Hepatocyte (in vitro differentiated cells): Measurements from ENCODE around the gene SPON1.
"Not testable (repeated sequence)": the region's sequence is repeated elsewhere in the genome, so short reads cannot be mapped to it uniquely, and the experiment has no call there.

Experiments used
- EZH2 ChIP-seq: fragments of 200-600 bp; sonication (generic); IDR thresholded peaks from 2 replicates; pipeline ENCODE4 v1.6.1; 2016; ENCODE audit warnings: antibody characterized with exemption, mild to moderate bottlenecking, borderline replicate concordance
- TF ChIP-seq, protein P1 (sequence below): fragments of 200-600 bp; sonication (generic); IDR thresholded peaks from 2 replicates; pipeline ENCODE4 v1.5.1; 2016; ENCODE audit warnings: antibody characterized with exemption, mild to moderate bottlenecking; ENCODE audit not compliant: poor library complexity

- TF ChIP-seq, protein P1, sequence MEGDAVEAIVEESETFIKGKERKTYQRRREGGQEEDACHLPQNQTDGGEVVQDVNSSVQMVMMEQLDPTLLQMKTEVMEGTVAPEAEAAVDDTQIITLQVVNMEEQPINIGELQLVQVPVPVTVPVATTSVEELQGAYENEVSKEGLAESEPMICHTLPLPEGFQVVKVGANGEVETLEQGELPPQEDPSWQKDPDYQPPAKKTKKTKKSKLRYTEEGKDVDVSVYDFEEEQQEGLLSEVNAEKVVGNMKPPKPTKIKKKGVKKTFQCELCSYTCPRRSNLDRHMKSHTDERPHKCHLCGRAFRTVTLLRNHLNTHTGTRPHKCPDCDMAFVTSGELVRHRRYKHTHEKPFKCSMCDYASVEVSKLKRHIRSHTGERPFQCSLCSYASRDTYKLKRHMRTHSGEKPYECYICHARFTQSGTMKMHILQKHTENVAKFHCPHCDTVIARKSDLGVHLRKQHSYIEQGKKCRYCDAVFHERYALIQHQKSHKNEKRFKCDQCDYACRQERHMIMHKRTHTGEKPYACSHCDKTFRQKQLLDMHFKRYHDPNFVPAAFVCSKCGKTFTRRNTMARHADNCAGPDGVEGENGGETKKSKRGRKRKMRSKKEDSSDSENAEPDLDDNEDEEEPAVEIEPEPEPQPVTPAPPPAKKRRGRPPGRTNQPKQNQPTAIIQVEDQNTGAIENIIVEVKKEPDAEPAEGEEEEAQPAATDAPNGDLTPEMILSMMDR: not testable (repeated sequence)
- TF ChIP-seq EZH2: not testable (repeated sequence)
Observed at GRCh38 chr11:14035526-14035925, 73.0 kb downstream of the SPON1 start.
